Trophoblast cell (in vitro differentiated cells and primary cell): ENCODE measurements around the gene RC3H2.
"Not testable (repeated sequence)": the region's sequence is repeated elsewhere in the genome, so short reads cannot be mapped to it uniquely, and the experiment has no call there.

ENCODE experiments used
- DNase-seq, 2 donors: peaks; one replicate each; pipeline ENCODE4 v3.0.0-alpha.2; 2016
- H2AFZ ChIP-seq: 2 replicates; pipeline ENCODE4 v1.6.1; 2013; ENCODE audit warnings: low read length, moderate library complexity, mild to moderate bottlenecking; ENCODE audit not compliant: insufficient read depth, poor library complexity
- H2AK5ac ChIP-seq: 2 replicates; pipeline ENCODE4 v1.6.1; 2013; ENCODE audit warnings: mild to moderate bottlenecking, low read length
- H2BK120ac ChIP-seq: 2 replicates; pipeline ENCODE4 v1.6.1; 2013; ENCODE audit warnings: low read length, mild to moderate bottlenecking, moderate library complexity; ENCODE audit not compliant: insufficient read depth, poor library complexity
- H2BK12ac ChIP-seq: 2 replicates; pipeline ENCODE4 v1.6.1; 2013; ENCODE audit warnings: mild to moderate bottlenecking, low read length, moderate library complexity
- H2BK5ac ChIP-seq: 2 replicates; pipeline ENCODE4 v1.6.1; 2013; ENCODE audit warnings: low read length, low read depth, moderate library complexity, mild to moderate bottlenecking; ENCODE audit not compliant: poor library complexity
- H3K14ac ChIP-seq: 2 replicates; pipeline ENCODE4 v1.6.1; 2013; ENCODE audit warnings: mild to moderate bottlenecking, low read length
- H3K18ac ChIP-seq: 2 replicates; pipeline ENCODE4 v1.6.1; 2013; ENCODE audit warnings: mild to moderate bottlenecking, low read length
- H3K23ac ChIP-seq: 2 replicates; pipeline ENCODE4 v1.6.1; 2013; ENCODE audit warnings: low read length
- H3K27ac ChIP-seq: 2 replicates; pipeline ENCODE4 v1.5.1; 2013; ENCODE audit warnings: low read depth, mild to moderate bottlenecking, inconsistent platforms, low read length, moderate library complexity
- H3K27me3 ChIP-seq: 2 replicates; pipeline ENCODE4 v1.6.1; 2013; ENCODE audit warnings: inconsistent platforms, mild to moderate bottlenecking, low read length, moderate library complexity; ENCODE audit not compliant: insufficient read depth
- H3K36me3 ChIP-seq, 2 experiments: 1 replicate in 1 of 2; 2 replicates in 1 of 2; pipeline ENCODE4 v1.6.1; 2013; ENCODE audit warnings: low read length in 2 of 2, mild to moderate bottlenecking in 2 of 2, moderate library complexity in 1 of 2; ENCODE audit not compliant: insufficient read depth in 2 of 2, control insufficient read depth in 1 of 2
- H3K4ac ChIP-seq: 2 replicates; pipeline ENCODE4 v1.6.1; 2013; ENCODE audit warnings: low read depth, mild to moderate bottlenecking, low read length, moderate library complexity
- H3K4me1 ChIP-seq, 2 experiments: 1 replicate in 1 of 2; 2 replicates in 1 of 2; pipeline ENCODE4 v1.6.1; 2013; ENCODE audit warnings: low read length in 2 of 2, mild to moderate bottlenecking in 2 of 2, moderate library complexity in 1 of 2; ENCODE audit not compliant: insufficient read depth in 2 of 2, control insufficient read depth in 1 of 2
- H3K4me2 ChIP-seq: 2 replicates; pipeline ENCODE4 v1.6.1; 2013; ENCODE audit warnings: inconsistent platforms, mild to moderate bottlenecking, low read length, moderate library complexity
- H3K4me3 ChIP-seq: 2 replicates; pipeline ENCODE4 v1.5.1; 2013; ENCODE audit warnings: mild to moderate bottlenecking, low read depth, low read length, inconsistent platforms
- H3K79me1 ChIP-seq: one replicate; pipeline ENCODE4 v1.6.1; 2013; ENCODE audit warnings: low read length
- H3K79me2 ChIP-seq: 2 replicates; pipeline ENCODE4 v1.6.1; 2013; ENCODE audit warnings: low read length, mild to moderate bottlenecking; ENCODE audit not compliant: control insufficient read depth, insufficient read depth, poor library complexity
- H3K9ac ChIP-seq: 2 replicates; pipeline ENCODE4 v1.6.1; 2013; ENCODE audit warnings: mild to moderate bottlenecking, low read length
- H3K9me3 ChIP-seq: 2 replicates; pipeline ENCODE4 v1.6.1; 2013; ENCODE audit warnings: low read depth, mild to moderate bottlenecking, control low read depth, inconsistent platforms, low read length; ENCODE audit not compliant: insufficient read depth
- H4K12ac ChIP-seq: 2 replicates; pipeline ENCODE4 v1.6.1; 2013; ENCODE audit warnings: low read depth, mild to moderate bottlenecking, low read length, moderate library complexity
- H4K8ac ChIP-seq: 2 replicates; pipeline ENCODE4 v1.6.1; 2013; ENCODE audit warnings: low read depth, mild to moderate bottlenecking, low read length, moderate library complexity
- H4K91ac ChIP-seq: one replicate; pipeline ENCODE4 v1.6.1; 2013; ENCODE audit warnings: low read depth, mild to moderate bottlenecking, low read length, moderate library complexity
- WGBS: extraction: QIAGEN DNeasy Blood & Tissue Kit; methylation state at CpG from one replicate; pipeline ENCODE4 v1.1.7; 2013; ENCODE audit warnings: missing lambda C conversion rate; ENCODE audit not compliant: insufficient read length, insufficient coverage; ENCODE audit errors: extremely low coverage; 5-methylcytosine and 5-hydroxymethylcytosine counted together

RC3H2 gene

DNA sequence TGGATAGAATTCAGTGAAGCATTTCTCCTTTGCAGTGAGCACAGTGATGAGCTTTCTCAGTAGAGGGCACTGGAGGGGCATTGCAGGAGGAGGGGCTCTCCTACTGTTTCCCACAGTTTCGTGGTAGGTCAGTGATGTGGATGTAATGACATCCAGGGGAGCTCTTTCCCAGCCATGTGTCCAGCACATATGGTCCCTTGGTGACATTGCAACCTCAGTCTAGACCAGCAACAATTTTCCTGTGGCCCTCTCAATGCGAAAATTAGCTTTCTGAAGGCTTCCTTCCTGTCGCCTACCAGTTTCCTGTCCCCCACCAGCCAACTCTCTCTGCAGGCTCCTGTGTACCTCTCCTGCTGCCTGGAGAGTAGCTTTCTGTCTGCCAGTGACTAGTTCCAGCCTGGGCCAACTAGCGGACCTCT is 69.8 kb downstream of the RC3H2 start:
- Histone ChIP-seq H2BK5ac (no peak overlapping the region), H4K8ac (no peak overlapping the region), H3K79me1 (no peaks in the 10 kb centered on the region), H2BK120ac (no peak overlapping the region), H3K4me1 (no peaks in the 10 kb centered on the region), H2AK5ac (no peak overlapping the region), H4K12ac (no peak overlapping the region), H3K14ac (no peak overlapping the region), H3K27ac (no peak overlapping the region), H3K9me3 (peaks cover 6% of the 10 kb centered on the region), H3K36me3 (no peaks in the 10 kb centered on the region), H2AFZ (no peak overlapping the region), H3K4me2 (no peak overlapping the region), H3K4me3 (no peak overlapping the region), H3K18ac (no peak overlapping the region), H3K9ac (no peak overlapping the region), H3K27me3 (no peaks in the 10 kb centered on the region), H2BK12ac (no peak overlapping the region), H3K4ac (no peak overlapping the region), H3K79me2 (no peaks in the 10 kb centered on the region), H4K91ac (no peak overlapping the region), H3K23ac (no peak overlapping the region)
- no CpG with 5 or more reads among the region's 4 CpGs for WGBS
- DNase-seq: no peak

- Histone ChIP-seq H3K4ac (no peak overlapping the region), H3K79me2 (peaks cover 5% of the 10 kb centered on the region), H3K27ac (no peak overlapping the region), H3K9me3 (no peaks in the 10 kb centered on the region), H4K12ac (no peak overlapping the region), H2BK120ac (no peak overlapping the region), H3K23ac (no peak overlapping the region), H3K79me1 (peaks cover 7% of the 10 kb centered on the region), H2AFZ (no peak overlapping the region), H3K4me2 (no peak overlapping the region), H4K91ac (no peak overlapping the region), H3K4me3 (no peak overlapping the region), H3K9ac (no peak overlapping the region), H2AK5ac (no peak overlapping the region), H3K18ac (no peak overlapping the region), H3K4me1 (peaks cover 3 to 6% of the 10 kb centered on the region in 2 experiments), H3K27me3 (no peaks in the 10 kb centered on the region), H4K8ac (no peak overlapping the region), H2BK12ac (no peak overlapping the region), H3K14ac (no peak overlapping the region), H2BK5ac (no peak overlapping the region), H3K36me3 (no peaks in the 10 kb centered on the region)
- DNase-seq: no peak
- WGBS: no CpG with 5 or more reads among the region's 3 CpGs
These were observed 73.0 kb downstream of the RC3H2 start for GRCh38 chr9:122832194-122832593.

DNA sequence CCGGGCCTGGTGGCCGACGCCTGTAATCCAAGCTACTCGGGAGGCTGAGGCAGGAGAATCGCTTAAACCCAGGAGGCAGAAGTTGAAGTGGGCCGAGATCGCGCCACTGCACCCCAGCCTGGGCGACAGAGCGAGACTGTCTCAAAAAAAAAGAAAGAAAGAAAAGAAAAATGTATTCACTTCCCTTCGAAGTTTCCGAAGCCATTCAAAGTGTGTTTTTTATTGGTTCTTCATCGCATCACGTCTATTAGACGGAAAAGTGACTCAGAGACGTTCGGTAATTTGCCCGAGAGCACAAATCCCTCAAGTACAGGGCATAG is 76.2 kb downstream of the RC3H2 start:
- WGBS: no CpG with 5 or more reads among the region's 18 CpGs
- H3K27me3 ChIP-seq, H3K4me1 ChIP-seq, DNase-seq, H3K79me1 ChIP-seq, H3K18ac ChIP-seq, H2AK5ac ChIP-seq, H3K23ac ChIP-seq, H3K9me3 ChIP-seq, H3K9ac ChIP-seq, H2BK12ac ChIP-seq, H3K79me2 ChIP-seq, H2BK5ac ChIP-seq: not testable (repeated sequence)
- peak overlapping the region; percentile 95 for H4K8ac ChIP-seq
- H4K12ac ChIP-seq: peak overlapping the region; percentile 71
- peak overlapping the region; percentile 43 for H3K14ac ChIP-seq
- peak overlapping the region; percentile 82 for H2AFZ ChIP-seq
- H2BK120ac ChIP-seq: peak overlapping the region; percentile 18
- H3K27ac ChIP-seq: peak overlapping the region; percentile 48
- peaks cover 10 to 11% of the 10 kb centered on the region in 2 experiments for H3K36me3 ChIP-seq
- peak overlapping the region; percentile 58 for H3K4me2 ChIP-seq
- H3K4me3 ChIP-seq: peak overlapping the region; percentile 98
- peak overlapping the region; percentile 75 for H4K91ac ChIP-seq
- H3K4ac ChIP-seq: peak overlapping the region; percentile 25

- peaks cover 9% of the 10 kb centered on the region in 2 experiments for H3K4me1 ChIP-seq
- no CpG with 5 or more reads among the region's 8 CpGs for WGBS
- H3K79me2 ChIP-seq: peaks cover 8% of the 10 kb centered on the region
These were observed 77.4 kb downstream of the RC3H2 start for GRCh38 chr9:122827761-122828093.

More at GRCh38 chr9:122827761-122828093, 77.4 kb downstream of the RC3H2 start:
- peak overlapping the region; percentile 8 for H3K9ac ChIP-seq
- H3K79me1 ChIP-seq: peaks cover 10% of the 10 kb centered on the region
- no peak overlapping the region for H4K12ac ChIP-seq
- no peaks in the 10 kb centered on the region for H3K27me3 ChIP-seq
- no peaks in the 10 kb centered on the region for H3K9me3 ChIP-seq
- peak overlapping the region; percentile 98 for H3K4me3 ChIP-seq
- peaks cover 14 to 16% of the 10 kb centered on the region in 2 experiments for H3K36me3 ChIP-seq
- peak overlapping the region; percentile 43 for H2BK5ac ChIP-seq
- peak overlapping the region; percentile 58 for H3K4me2 ChIP-seq
- H2AK5ac ChIP-seq: peak overlapping the region; percentile 59
- peak in 1 of 2 donors; percentile 48 for DNase-seq
- H2BK120ac ChIP-seq: peak overlapping the region; percentile 50
- H3K4ac ChIP-seq: peak overlapping the region; percentile 72
- peak overlapping the region; percentile 27 for H4K8ac ChIP-seq
- peak overlapping the region; percentile 39 for H4K91ac ChIP-seq
- peak overlapping the region; percentile 8 for H3K18ac ChIP-seq
- peak overlapping the region; percentile 63 for H2AFZ ChIP-seq
- H3K27ac ChIP-seq: peak overlapping the region; percentile 94
- H2BK12ac ChIP-seq: no peak overlapping the region
- peak overlapping the region; percentile 12 for H3K14ac ChIP-seq
- no peak overlapping the region for H3K23ac ChIP-seq
